ENCODE measurements around the gene GOPC. TPM values are rescaled to one million over a fixed set of nuclear protein-coding genes. Genes with fewer than 3 reads are reported as not detected.

The GOPC gene
- total RNA-seq, 2 experiments from 2014 or later, result 22.9 to 23.9 TPM

GRCh38 chr6:117585647-117586046 is 16.7 kb downstream of the GOPC start:
- H3K27ac Mint-ChIP-seq, result no peak overlapping the region
- CTCF ChIA-PET, result interaction anchor here (1.0 to 1.4 kb wide), 3 partner anchors 20 to 29 kb away, joined by 3 to 5 read pairs (median 5); no protein-coding TSS in a partner anchor
- H3K27me3 Mint-ChIP-seq, result no peaks in the 10 kb centered on the region
- peaks cover 27% of the 10 kb centered on the region for H3K36me3 Mint-ChIP-seq (ENCODE audit: low read depth)
- no peaks in the 10 kb centered on the region for H3K9me3 Mint-ChIP-seq
- no peak for DNase-seq
- POLR2A ChIA-PET, result no interaction called here
- H3K4me3 Mint-ChIP-seq, result no peak overlapping the region
- peaks cover 1% of the 10 kb centered on the region for H3K4me1 Mint-ChIP-seq

DNA sequence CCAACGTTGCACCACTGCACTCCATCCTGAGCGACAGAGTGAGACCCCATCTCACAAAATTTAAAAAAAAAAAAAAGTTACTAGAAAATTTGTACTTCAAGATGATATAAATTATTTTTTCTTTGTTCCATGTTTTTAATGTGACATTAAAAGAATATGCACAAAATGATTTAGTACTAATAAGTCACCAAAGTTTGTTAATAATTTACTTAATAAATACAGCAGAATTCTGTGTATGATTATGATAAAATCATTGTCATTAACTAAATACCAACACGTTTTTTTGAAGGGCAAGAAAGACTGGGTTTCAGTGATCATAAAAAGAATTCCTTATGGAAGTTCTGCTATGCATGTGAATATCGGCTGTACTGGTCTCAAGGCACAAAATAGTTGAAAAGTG is 28.1 kb downstream of the GOPC start:
- Mint-ChIP-seq H3K36me3 (ENCODE audit: low read depth) (peaks cover 41% of the 10 kb centered on the region), H3K4me3 (no peak overlapping the region), H3K9me3 (no peaks in the 10 kb centered on the region), H3K4me1 (peaks cover 6% of the 10 kb centered on the region), H3K27me3 (no peaks in the 10 kb centered on the region), H3K27ac (no peak overlapping the region)
- ChIA-PET POLR2A (no interaction called here), CTCF (interaction anchor here (1.0 kb wide), 2 partner anchors 9 to 17 kb away, joined by 3 read pairs; no protein-coding TSS in a partner anchor)
- DNase-seq, result no peak

GRCh38 chr6:117573006-117573680 is 29.2 kb downstream of the GOPC start:
- H3K36me3 Mint-ChIP-seq (ENCODE audit: low read depth), result peaks cover 45% of the 10 kb centered on the region
- no peak overlapping the region for H3K4me3 Mint-ChIP-seq
- ChIA-PET POLR2A (no interaction called here), CTCF (interaction anchor here (1.0 to 1.3 kb wide), 3 partner anchors 10 to 123 kb away, joined by 3 read pairs; no protein-coding TSS in a partner anchor)
- no peak overlapping the region for H3K27ac Mint-ChIP-seq
- H3K4me1 Mint-ChIP-seq, result peaks cover 13% of the 10 kb centered on the region
- DNase-seq, result no peak
- no peaks in the 10 kb centered on the region for H3K9me3 Mint-ChIP-seq
- no peaks in the 10 kb centered on the region for H3K27me3 Mint-ChIP-seq

GRCh38 chr6:117568831-117569410 is 33.4 kb downstream of the GOPC start:
- no peak for DNase-seq
- Mint-ChIP-seq H3K36me3 (ENCODE audit: low read depth) (peaks cover 55% of the 10 kb centered on the region), H3K4me3 (no peak overlapping the region), H3K4me1 (peaks cover 13% of the 10 kb centered on the region), H3K27me3 (no peaks in the 10 kb centered on the region), H3K9me3 (no peaks in the 10 kb centered on the region), H3K27ac (no peak overlapping the region)
- ChIA-PET POLR2A (no interaction called here), CTCF (interaction anchor here (0.8 to 1.6 kb wide), 3 partner anchors 9 to 119 kb away, joined by 3 to 4 read pairs (median 3); no protein-coding TSS in a partner anchor)

DNA sequence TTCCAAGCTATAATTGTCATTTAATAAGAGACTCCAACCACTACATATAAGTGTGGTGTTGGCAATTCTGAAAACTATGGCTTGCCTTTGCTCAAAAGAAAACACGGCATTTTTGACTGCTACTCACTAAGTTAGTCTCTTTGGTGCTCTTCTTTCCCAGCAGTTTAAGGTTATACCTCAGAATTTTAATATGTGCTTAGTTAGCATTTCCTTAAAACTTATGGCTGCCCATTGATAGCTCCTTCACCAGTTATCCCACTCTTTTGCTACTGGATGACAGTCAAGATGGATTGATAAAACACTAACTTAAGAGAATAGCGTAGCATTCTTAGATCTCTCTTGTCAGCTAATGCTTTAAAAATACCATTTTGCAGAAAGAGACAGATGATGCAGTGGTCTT is 34.1 kb downstream of the GOPC start:
- DNase-seq, result no peak
- H3K9me3 Mint-ChIP-seq, result no peaks in the 10 kb centered on the region
- peaks cover 13% of the 10 kb centered on the region for H3K4me1 Mint-ChIP-seq
- no peak overlapping the region for H3K27ac Mint-ChIP-seq
- CTCF ChIA-PET, result interaction anchor here (0.6 to 1.6 kb wide), 4 partner anchors 8 to 136 kb away, joined by 3 to 4 read pairs (median 4); no protein-coding TSS in a partner anchor
- no peak overlapping the region for H3K4me3 Mint-ChIP-seq
- H3K27me3 Mint-ChIP-seq, result no peaks in the 10 kb centered on the region
- POLR2A ChIA-PET, result no interaction called here
- peaks cover 49% of the 10 kb centered on the region for H3K36me3 Mint-ChIP-seq (ENCODE audit: low read depth)

DNA sequence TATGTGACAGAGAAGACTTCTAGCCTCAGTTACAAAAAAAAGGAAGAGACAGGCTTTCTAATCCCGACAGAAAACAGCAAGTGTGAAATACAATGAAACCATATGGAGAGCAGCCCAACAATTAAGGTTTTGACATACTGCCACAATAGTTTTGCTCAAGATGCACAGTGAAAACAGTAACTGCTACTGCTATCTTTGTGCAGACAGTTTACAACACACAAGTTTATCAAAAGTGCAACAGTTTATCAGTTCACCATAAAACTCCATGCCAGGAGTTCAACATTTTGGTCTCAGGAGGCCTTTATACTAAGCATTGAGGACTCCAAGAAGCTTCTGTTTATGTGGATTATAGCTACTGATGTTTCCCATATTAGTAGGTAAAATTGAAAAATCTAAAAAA is 37.6 kb downstream of the GOPC start:
- no peaks in the 10 kb centered on the region for H3K9me3 Mint-ChIP-seq
- no peak overlapping the region for H3K27ac Mint-ChIP-seq
- ChIA-PET CTCF (interaction anchor here (0.6 to 1.7 kb wide), 2 partner anchors 10 to 115 kb away, joined by 3 to 5 read pairs; no protein-coding TSS in a partner anchor), POLR2A (interaction anchor here (0.8 kb wide), 1 partner anchor 86 kb away, joined by 3 read pairs; no protein-coding TSS in a partner anchor)
- H3K4me1 Mint-ChIP-seq, result peaks cover 11% of the 10 kb centered on the region
- no peak overlapping the region for H3K4me3 Mint-ChIP-seq
- no peaks in the 10 kb centered on the region for H3K27me3 Mint-ChIP-seq
- DNase-seq, result no peak
- H3K36me3 Mint-ChIP-seq (ENCODE audit: low read depth), result peaks cover 33% of the 10 kb centered on the region

DNA sequence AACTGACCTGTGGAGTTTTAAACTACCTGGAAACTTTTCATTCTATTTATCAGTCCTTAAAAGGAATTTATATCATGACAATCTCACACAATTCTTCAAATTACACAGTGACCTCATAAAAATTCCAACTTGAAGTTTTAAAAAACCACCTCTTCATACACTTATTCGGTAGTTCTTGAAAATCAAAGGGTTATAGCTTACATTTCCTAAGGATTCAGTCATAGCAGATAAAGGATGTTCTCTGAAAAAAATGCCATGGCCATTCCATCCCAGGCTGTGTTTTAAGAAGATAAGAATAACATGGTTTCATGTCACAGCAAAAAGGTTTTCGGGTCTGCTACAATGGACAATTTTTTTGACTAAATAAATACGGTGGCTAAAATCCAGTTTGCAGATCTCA is 41.2 kb downstream of the GOPC start:
- Mint-ChIP-seq H3K36me3 (ENCODE audit: low read depth) (peaks cover 11% of the 10 kb centered on the region), H3K4me3 (no peak overlapping the region), H3K27me3 (no peaks in the 10 kb centered on the region), H3K27ac (no peak overlapping the region), H3K9me3 (no peaks in the 10 kb centered on the region), H3K4me1 (no peaks in the 10 kb centered on the region)
- POLR2A ChIA-PET, result no interaction called here
- DNase-seq, result no peak
- CTCF ChIA-PET, result interaction anchor here (1.8 kb wide), 1 partner anchor 25 kb away, joined by 5 read pairs; no protein-coding TSS in a partner anchor

GRCh38 chr6:117559299-117559698 is 43.0 kb downstream of the GOPC start:
- DNase-seq, result no peak
- Mint-ChIP-seq H3K4me1 (peaks cover 5% of the 10 kb centered on the region), H3K4me3 (no peak overlapping the region), H3K27ac (no peak overlapping the region), H3K9me3 (no peaks in the 10 kb centered on the region), H3K27me3 (no peaks in the 10 kb centered on the region), H3K36me3 (ENCODE audit: low read depth) (peaks cover 6% of the 10 kb centered on the region)
- ChIA-PET CTCF (interaction anchor here (0.7 to 0.9 kb wide), 3 partner anchors 9 to 81 kb away, joined by 3 to 4 read pairs (median 3); no protein-coding TSS in a partner anchor), POLR2A (no interaction called here)

GRCh38 chr6:117558818-117559217 is 43.5 kb downstream of the GOPC start:
- no peaks in the 10 kb centered on the region for H3K9me3 Mint-ChIP-seq
- CTCF ChIA-PET, result interaction anchor here (0.8 to 5.6 kb wide), 3 partner anchors 81 to 111 kb away, joined by 3 to 54 read pairs (median 3); no protein-coding TSS in a partner anchor
- no peak for DNase-seq
- H3K4me3 Mint-ChIP-seq, result no peak overlapping the region
- POLR2A ChIA-PET, result no interaction called here
- peaks cover 6% of the 10 kb centered on the region for H3K36me3 Mint-ChIP-seq (ENCODE audit: low read depth)
- H3K4me1 Mint-ChIP-seq, result peaks cover 5% of the 10 kb centered on the region
- H3K27ac Mint-ChIP-seq, result no peak overlapping the region
- H3K27me3 Mint-ChIP-seq, result no peaks in the 10 kb centered on the region

DNA sequence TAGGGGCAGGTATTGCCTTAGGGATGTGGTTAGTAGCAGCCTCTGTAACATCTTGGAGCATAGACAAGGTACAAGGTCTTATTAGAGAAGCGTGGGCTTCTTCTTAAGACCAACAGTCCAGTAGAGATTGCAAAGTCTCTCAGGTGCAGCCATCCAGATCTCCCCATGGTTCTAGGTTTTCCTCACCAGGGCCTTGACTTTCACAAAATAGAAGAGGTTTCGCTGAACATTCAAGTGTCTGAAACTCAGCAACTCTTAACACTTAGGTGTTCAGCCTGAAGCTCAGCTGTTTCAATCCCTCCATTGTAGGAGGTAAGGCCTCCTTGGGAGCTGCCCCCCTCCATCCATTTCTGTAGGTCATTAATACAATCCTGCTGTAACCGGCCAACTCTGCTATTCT is 44.4 kb downstream of the GOPC start:
- no peak for DNase-seq
- H3K9me3 Mint-ChIP-seq, result no peaks in the 10 kb centered on the region
- POLR2A ChIA-PET, result interaction anchor here (1.2 kb wide), 1 partner anchor 44 kb away, joined by 3 read pairs; the partner anchor contains the start of gene GOPC
- CTCF ChIA-PET, result interaction anchor here (1.1 to 5.6 kb wide), 4 partner anchors 19 to 110 kb away, joined by 3 to 54 read pairs (median 8); no protein-coding TSS in a partner anchor
- H3K27ac Mint-ChIP-seq, result no peak overlapping the region
- no peaks in the 10 kb centered on the region for H3K27me3 Mint-ChIP-seq
- H3K4me3 Mint-ChIP-seq, result no peak overlapping the region
- H3K36me3 Mint-ChIP-seq (ENCODE audit: low read depth), result peaks cover 4% of the 10 kb centered on the region
- H3K4me1 Mint-ChIP-seq, result peaks cover 5% of the 10 kb centered on the region

GRCh38 chr6:117555882-117556498 is 46.3 kb downstream of the GOPC start:
- Mint-ChIP-seq H3K9me3 (no peaks in the 10 kb centered on the region), H3K27ac (no peak overlapping the region), H3K27me3 (no peaks in the 10 kb centered on the region), H3K4me3 (no peak overlapping the region), H3K36me3 (ENCODE audit: low read depth) (no peaks in the 10 kb centered on the region), H3K4me1 (peaks cover 7% of the 10 kb centered on the region)
- CTCF ChIA-PET, result interaction anchor here (0.8 to 5.6 kb wide), 14 partner anchors 10 to 106 kb away, joined by 3 to 54 read pairs (median 5); partner anchors contain the start of genes DCBLD1 and GOPC
- POLR2A ChIA-PET, result no interaction called here
- peak; percentile 54 for DNase-seq

GRCh38 chr6:117555262-117555849 is 47.0 kb downstream of the GOPC start:
- Mint-ChIP-seq H3K36me3 (ENCODE audit: low read depth) (no peaks in the 10 kb centered on the region), H3K27me3 (no peaks in the 10 kb centered on the region), H3K4me1 (peaks cover 13% of the 10 kb centered on the region), H3K9me3 (no peaks in the 10 kb centered on the region), H3K4me3 (no peak overlapping the region), H3K27ac (no peak overlapping the region)
- no peak for DNase-seq
- ChIA-PET CTCF (interaction anchor here (0.7 to 5.6 kb wide), 14 partner anchors 10 to 106 kb away, joined by 3 to 54 read pairs (median 5); partner anchors contain the start of genes DCBLD1 and GOPC), POLR2A (interaction anchor here (0.6 to 0.8 kb wide), 2 partner anchors 47 to 105 kb away, joined by 3 read pairs; partner anchors contain the start of gene GOPC)
